ENCODE measurements around the gene B9D1.
A peak's percentile ranks its signal among the peaks of the same experiment; 100 is the strongest.

The B9D1 gene

DNA sequence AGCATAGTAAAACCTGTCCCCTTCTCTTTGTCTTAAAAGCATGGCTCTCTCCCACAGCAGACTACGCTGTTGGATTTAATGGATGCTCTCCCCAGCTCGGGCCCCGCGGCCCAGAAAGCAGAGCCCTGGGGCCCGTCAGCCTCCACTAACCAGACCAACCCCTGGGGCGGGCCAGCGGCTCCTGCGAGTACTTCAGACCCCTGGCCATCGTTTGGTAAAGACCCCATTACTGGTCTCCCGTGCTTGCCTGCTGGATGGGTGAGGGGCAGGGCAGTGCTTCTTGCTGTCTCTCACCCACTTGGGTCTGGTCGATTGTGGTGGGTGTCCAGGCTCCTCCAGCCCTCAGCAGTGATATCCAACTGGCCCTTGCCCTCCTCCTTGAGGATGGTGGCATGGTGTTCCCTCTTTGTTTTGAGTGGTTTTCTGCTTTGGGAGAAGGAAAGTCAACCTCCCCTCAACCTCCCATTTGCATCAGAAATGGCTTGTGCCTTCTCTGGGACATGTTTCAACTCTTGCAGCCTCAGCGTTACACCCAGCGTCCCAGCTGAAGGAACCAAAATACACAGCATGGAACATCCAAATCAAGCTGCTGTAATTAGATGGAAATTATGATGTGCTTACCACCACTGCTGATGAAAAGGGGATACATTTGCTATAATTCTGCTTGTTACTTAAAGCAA is 49.3 kb downstream of the B9D1 start:
- TF ChIP-seq, protein P1, sequence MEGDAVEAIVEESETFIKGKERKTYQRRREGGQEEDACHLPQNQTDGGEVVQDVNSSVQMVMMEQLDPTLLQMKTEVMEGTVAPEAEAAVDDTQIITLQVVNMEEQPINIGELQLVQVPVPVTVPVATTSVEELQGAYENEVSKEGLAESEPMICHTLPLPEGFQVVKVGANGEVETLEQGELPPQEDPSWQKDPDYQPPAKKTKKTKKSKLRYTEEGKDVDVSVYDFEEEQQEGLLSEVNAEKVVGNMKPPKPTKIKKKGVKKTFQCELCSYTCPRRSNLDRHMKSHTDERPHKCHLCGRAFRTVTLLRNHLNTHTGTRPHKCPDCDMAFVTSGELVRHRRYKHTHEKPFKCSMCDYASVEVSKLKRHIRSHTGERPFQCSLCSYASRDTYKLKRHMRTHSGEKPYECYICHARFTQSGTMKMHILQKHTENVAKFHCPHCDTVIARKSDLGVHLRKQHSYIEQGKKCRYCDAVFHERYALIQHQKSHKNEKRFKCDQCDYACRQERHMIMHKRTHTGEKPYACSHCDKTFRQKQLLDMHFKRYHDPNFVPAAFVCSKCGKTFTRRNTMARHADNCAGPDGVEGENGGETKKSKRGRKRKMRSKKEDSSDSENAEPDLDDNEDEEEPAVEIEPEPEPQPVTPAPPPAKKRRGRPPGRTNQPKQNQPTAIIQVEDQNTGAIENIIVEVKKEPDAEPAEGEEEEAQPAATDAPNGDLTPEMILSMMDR (conservative IDR thresholded peaks at IDR 0.05; ENCODE audit: low read length) = no peak
- DNase-seq (ENCODE audit: low read depth) = no peak
- H3K4me3 ChIP-seq (ENCODE audit: low read length) = no peak overlapping the region

DNA sequence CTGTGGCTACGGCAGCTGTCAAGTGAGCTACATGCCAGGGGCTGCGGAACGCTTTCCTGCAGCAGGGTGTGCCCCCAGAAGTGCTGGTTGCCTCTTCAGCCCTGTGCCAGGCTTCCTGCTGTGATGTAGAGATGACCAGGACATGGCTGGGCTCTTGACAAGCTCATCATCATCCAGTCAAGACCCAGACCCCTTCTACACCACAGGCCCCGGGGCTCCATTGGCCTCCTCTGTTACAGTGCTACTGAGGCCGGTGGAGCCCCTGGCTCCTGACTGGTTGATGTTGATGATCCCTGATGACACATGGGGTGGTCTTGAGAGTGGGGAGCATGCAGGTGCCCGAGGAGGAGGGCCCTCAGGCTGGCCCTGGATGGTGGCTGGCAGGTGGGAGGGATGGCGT is 50.1 kb downstream of the B9D1 start:
- no peak for DNase-seq (ENCODE audit: low read depth)
- TF ChIP-seq, protein P1 (conservative IDR thresholded peaks at IDR 0.05; ENCODE audit: low read length) = no peak
- no peak overlapping the region for H3K4me3 ChIP-seq (ENCODE audit: low read length)

DNA sequence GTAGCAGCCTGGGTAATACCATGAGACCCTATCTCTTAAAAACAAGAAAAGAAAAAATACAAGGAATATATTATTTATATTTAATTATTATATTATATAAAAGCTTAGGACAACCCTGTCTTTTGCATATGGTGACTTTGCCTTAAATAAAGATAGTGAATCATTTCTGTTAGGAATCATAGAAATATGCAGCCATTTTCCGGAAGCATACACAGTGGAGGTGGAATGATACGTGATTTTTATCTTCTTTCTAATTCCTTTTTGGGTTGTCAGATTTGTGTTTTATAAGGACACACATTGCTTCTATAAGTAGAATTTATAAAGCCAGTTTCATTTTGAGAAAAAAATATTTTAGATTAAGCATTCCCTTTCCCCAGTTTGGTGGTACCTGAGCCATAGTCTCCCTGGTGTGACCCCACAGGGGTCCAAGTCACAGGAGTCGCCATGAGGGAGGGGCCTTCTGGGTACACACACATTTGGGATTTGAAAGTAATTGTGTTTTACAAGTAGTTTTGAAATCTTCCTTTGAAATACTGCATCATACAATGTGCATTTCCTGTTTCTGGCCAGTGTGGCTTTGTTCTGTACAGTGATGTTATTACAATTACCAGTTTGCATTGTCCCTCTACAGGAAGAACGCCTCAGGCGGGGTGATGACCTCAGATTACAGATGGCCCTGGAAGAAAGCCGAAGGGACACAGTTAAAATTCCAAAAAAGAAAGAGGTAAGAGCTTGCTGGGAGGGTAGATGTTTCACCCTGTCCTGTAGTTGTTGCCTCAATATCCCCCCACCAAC is 50.9 kb downstream of the B9D1 start:
- peak; percentile 34 for DNase-seq (ENCODE audit: low read depth)
- H3K4me3 ChIP-seq (ENCODE audit: low read length) = no peak overlapping the region
- TF ChIP-seq, protein P1 (conservative IDR thresholded peaks at IDR 0.05; ENCODE audit: low read length) = no peak

DNA sequence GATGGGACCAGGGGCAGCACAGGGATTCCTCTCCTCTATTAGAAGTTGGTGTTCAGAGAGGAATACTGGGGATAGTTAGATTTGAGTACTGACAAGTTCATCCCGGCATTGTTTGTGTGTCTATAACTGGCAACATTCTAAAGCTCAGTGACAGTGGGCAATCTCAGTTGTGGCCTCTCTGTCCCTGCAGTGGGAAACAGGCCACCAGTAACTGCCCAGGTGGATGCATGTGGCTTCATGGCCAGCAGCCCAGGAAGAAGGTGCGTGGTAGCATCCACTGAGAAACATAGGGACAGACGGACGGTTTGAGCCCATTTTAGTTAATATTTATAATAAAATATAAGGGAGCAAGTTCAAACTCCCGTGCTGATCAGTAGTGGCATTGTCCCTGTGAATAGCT is 51.5 kb downstream of the B9D1 start:
- H3K4me3 ChIP-seq (ENCODE audit: low read length) = no peak overlapping the region
- no peak for DNase-seq (ENCODE audit: low read depth)
- TF ChIP-seq, protein P1 (conservative IDR thresholded peaks at IDR 0.05; ENCODE audit: low read length) = no peak

DNA sequence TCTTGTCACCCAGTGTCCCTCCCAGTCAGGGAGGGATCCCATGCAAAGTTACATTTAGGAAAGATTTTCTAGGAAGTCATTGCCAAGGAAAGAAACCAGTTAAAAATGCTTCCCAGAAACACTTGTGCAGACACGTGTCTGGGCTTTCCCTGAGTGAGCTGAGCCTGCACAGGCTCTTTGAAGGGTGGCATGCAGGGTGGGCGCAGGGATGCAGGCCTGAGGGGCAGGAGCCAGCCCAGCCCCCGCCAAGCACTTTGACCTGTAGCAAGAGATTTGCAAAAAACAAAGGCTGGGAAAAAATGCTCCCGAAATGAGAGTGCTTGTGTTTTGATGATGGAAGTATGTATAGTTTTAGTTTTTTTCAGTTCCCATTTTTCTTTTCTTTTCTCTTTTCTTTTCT is 52.4 kb downstream of the B9D1 start:
- TF ChIP-seq, protein P1 (conservative IDR thresholded peaks at IDR 0.05; ENCODE audit: low read length) = no peak
- no peak for DNase-seq (ENCODE audit: low read depth)
- no peak overlapping the region for H3K4me3 ChIP-seq (ENCODE audit: low read length)

DNA sequence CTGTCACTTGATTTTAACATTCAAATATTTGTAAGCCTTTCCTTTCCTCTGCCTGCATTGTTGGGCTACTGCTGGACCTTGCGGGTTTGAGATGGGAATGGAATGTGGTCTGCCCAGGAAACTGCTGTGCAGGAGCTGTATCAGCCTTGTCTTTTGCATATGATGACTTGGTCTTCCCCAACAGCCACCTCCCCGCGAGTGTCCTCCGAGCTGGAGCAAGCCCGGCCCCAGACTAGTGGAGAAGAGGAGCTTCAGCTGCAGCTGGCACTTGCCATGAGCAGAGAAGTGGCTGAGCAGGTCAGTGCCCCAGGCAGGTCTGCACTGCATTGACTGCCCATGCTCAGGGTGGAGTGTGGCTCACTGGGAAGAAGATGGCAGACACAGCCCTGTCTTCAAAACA is 52.8 kb downstream of the B9D1 start:
- DNase-seq (ENCODE audit: low read depth) = no peak
- TF ChIP-seq, protein P1 (conservative IDR thresholded peaks at IDR 0.05; ENCODE audit: low read length) = no peak
- H3K4me3 ChIP-seq (ENCODE audit: low read length) = no peak overlapping the region

DNA sequence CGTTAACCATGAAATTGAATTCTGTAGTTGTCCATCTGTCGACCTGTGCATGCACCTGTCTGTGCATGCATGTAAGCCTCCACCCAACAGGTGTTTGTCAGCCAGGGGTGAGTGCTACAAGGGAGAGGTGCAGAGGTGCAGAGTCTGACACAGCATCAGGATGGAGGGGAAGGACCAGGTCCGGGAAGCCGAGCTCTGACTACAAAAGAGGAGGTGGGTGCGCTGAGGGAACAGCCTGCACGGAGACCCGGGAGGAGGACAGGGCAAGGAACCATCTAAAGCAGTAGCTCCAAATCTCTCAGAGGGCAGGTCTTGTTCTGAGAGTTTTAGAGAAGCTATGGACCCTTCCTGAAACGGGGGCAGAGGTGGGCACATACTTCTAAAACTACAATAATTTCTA is 54.1 kb downstream of the B9D1 start:
- H3K4me3 ChIP-seq (ENCODE audit: low read length) = no peak overlapping the region
- TF ChIP-seq, protein P1 (conservative IDR thresholded peaks at IDR 0.05; ENCODE audit: low read length) = no peak
- DNase-seq (ENCODE audit: low read depth) = no peak

Data from AG10803 (cell line).